ENCODE results near the gene MYH7.
"Not testable (repeated sequence)": the region's sequence is repeated elsewhere in the genome, so short reads cannot be mapped to it uniquely, and the experiment has no call there.

Gene MYH7

DNA sequence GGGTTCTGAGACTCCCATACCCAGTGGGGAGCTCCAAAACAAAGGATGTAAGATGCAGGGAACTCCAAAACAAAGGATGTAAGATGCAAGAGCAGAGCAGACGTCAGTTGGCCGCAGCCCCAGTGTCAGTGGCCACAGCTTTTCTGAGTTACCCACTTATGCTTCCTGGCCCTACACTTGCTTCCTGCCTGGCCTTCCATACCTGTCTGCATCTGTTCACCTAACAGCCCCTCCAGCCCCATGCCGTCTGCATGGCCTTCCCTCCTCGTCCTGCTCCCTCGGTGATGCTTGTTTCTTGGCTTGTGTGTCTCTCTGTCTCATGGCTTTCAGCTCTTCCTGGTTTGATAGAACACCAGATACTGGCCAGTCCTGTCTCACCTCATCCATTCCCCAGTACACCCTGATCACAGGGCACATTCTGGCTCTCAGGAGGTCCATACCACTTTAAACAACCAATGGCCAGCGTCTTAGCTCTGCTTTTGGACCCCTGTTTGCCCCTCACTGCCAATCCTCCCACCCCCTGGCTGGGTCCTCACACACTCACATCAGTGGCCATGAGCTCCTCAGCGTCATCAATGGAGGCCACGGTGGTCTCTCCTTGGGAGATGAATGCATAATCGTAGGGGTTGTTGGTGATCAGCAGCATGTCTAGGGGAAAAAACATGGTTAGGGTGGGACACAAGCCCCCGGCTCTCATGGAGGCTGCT, 5.3 kb downstream of the MYH7 start:
- DNase-seq, result no peak

DNA sequence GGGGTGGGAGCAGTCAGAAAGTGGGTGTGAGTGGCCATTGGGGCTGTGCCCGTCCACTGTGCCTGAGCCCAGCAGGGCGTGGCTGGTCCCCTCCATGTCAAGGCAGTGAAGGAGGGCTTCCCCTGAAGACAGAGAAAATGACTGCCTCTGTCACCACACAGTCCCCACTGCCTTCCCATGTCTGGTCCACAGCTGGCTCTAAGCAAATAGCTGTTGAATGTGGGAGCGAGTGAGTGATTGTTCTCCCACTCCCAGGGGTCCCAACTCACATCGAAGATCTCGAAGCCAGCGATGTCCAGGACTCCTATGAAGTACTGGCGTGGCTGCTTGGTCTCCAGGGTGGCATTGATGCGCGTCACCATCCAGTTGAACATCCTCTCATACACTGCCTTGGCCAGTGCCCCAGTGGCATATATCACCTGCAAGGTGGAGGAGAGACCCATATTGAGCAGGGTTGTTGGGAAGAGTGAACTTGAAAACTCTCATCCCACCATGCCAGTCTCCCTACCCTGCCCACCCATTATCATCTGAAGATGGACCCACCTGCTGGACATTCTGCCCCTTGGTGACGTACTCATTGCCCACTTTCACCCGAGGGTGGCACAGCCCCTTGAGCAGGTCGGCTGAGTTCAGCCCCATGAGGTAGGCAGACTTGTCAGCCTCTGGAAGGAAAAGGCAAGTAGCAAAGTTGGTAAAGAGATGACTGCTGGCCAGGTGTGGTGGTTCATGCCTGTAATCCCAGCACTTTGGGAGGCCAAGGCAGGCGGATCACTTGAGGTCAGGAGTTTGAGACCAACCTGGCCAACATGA, 6.6 kb downstream of the MYH7 start:
- DNase-seq, result no peak

DNA sequence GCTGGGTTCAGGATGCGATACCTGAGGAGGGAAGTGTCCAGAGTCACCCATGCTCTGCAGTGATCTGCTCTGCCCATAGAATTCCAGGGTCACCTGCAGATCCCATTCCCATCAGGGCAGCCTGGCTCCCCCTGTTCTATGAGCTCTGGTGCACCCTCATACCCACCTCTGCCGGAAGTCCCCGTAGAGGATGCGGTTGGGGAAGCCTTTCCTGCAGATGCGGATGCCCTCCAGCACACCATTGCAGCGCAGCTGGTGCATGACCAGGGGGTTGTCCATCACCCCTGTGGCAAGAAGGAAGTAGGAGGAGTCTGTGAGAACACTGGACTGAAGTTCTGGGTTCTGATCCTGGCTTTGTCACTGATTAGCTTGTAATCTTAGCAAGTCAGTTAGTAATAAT, 9.7 kb downstream of the MYH7 start:
- DNase-seq, result not testable (repeated sequence)

DNA sequence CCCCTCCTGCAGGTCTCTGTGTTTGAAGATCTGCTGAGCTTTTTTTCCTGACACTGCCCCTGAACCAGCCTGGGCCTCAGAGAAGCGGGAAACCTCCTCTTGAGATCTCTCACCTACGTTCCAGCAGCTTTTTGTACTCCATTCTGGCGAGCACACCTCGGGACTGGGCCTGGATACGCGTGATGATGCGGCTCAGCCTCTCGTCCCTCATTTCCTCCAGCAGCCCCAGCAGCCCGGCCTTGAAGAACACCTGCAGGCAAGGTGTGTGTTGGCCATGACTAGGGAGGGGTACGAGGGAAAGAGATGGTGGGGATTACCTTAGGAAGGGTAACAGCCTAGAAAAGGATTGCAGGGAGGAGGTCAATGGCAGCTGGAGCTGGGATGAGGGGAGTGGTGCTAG, 10.3 kb downstream of the MYH7 start:
- DNase-seq, result no peak

DNA sequence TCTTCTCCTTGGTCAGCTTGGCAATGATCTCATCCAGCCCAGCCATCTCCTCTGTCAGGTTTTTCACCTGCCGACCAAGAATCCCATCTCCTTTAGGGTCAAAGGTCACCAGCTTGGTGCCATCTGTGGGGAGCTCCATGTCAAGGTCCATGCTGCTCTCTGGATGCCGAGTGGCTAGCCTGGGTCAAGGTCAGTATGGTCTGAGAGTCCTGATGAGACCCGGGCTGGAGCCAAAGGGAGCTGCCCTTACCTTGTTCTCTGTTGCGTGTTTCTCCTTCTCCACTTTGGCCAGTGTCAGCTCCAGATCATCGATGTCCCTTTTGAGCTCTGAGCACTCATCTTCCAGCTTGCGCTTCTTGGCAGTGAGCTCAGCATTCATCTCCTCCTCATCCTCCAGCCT, 11.8 kb downstream of the MYH7 start:
- no peak for DNase-seq

DNA sequence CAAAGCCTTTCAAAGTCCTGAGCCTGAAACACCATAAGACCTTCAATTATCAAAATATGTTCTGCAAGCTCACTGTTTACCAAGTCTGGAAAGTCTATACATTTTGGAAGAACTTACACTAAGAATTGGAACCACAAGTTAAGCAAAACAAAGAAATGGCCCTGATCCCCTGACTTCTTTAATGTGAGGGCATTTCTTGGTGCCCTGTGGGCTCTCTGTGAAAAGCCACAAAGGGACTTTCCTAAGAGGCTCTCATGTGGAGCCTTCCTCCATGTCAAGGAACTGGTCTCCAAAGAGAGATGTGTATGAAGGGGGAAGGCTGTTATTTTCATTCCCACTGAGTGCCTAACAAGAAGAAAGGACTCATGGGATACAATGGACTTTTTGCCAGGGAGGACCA, 13.9 kb downstream of the MYH7 start:
- DNase-seq, result no peak

DNA sequence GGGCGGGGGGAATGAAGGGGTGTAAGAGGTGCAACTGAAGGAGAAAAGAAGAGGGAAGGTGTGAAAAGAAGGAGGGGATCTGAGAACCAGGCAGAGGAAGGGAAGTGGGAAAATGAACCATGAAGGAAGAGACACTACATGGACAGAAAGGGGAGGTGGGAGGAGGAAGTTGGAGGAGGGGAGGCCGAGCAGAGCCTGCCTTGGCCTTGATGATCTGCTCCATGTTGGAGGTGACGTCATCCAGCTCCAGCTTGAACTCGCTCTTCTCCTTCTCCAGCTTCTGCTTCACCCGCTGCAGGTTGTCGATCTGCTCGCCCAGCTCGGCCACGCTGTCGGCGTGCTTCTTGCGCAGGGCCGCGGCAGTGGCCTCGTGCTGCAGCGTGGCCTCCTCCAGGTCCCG, 15.8 kb downstream of the MYH7 start:
- not testable (repeated sequence) for DNase-seq

DNA sequence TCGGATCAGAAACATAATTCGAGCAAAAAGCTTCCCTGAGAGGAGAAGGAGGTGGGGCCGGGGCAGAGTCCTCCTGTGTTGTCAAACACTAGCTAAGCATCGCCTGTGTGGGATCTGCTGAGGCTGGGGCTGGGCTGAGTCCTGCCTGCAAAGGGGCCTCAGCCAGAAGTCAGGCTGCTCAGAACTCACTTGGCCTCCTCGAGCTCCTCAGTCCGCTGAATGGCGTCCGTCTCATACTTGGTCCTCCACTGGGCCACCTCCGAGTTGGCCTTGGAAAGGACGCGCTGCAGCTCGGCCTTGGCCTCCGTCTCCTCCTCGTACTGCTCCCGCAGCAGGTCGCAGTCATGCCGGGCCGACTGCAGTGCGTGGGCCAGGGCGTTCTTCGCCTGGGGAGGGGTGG, 17.4 kb downstream of the MYH7 start:
- DNase-seq, result no peak

DNA sequence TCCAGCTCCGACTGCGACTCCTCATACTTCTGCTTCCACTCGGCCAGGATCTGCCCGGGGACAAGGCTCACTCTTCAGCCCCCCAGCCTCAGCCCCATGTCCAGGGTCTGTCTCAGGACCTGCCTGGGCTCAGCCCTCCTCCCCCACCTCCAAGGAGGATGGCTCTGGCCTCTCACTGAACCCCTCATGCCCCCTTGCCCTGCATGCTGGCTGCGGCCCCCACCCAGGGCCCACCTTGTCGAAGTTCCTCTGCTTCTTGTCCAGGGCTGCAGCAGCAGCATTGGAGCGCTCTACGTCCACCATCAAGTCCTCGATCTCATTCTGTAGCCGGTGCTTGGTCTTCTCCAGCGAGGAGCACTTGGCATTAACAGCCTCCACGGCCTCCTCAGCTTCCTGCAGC, 18.2 kb downstream of the MYH7 start:
- DNase-seq, result not testable (repeated sequence)

DNA sequence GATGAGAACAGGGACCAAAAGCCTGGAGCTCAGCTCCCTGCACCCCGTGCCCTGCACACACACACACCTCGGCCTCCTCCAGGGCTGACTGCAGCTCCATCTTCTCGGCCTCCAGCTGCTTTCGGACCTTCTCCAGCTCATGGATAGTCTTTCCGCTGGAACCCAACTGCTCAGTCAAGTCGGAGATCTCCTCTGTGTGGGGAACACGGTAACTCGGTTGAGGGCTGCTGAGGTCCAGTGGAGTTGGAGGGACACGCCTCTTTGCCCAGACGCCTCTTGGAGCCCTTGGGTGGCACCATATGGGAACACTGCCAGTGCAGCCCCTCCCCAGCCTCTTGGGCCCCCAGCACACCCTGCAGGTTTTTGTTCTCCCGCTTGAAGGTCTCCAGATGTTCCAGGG, 18.7 kb downstream of the MYH7 start:
- DNase-seq, result no peak

DNA sequence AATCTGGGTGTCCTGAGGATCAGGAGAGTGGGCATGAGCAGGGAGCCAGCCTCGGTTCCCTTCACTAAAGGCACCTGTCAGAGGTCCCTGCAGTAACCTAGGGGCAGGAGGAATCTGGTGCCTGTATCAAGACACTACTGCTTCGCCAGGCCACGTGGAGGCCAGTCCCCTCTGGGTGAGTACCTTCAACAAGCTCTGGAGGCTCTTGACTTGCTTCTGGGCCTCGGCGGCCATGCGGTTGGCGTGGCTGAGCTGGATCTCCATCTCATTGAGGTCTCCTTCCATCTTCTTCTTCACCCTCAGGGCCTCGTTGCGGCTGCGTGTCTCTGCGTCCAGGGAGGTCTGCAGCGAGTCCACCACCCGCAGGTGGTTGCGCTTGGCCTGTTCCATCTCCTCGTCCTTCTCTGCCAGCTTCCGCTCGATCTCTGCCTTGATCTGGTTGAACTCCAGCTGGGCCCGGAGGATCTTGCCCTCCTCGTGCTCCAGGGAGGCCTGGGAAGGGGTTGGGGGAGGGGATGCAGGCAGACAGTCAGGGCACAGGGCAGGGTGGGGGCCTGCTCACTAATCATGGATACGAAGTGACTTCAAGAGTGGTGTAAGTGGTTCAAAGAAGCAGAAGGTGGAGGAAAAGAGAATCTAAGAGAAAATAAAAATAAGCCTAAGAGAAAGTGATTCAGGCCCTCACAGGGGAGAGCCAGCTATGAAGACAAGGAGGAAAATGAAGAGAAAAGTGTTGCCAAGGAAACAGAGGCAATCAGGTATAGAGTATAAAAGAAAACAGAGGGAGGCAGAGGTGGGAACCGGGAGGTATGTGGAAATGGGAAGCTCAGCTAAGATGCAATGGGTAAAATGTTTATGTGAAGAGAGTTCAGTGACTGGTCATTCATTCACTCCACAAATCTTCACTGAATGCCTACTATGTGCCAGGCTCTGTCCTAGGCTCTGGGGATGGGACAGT, 19.4 kb downstream of the MYH7 start:
- DNase-seq, result no peak

DNA sequence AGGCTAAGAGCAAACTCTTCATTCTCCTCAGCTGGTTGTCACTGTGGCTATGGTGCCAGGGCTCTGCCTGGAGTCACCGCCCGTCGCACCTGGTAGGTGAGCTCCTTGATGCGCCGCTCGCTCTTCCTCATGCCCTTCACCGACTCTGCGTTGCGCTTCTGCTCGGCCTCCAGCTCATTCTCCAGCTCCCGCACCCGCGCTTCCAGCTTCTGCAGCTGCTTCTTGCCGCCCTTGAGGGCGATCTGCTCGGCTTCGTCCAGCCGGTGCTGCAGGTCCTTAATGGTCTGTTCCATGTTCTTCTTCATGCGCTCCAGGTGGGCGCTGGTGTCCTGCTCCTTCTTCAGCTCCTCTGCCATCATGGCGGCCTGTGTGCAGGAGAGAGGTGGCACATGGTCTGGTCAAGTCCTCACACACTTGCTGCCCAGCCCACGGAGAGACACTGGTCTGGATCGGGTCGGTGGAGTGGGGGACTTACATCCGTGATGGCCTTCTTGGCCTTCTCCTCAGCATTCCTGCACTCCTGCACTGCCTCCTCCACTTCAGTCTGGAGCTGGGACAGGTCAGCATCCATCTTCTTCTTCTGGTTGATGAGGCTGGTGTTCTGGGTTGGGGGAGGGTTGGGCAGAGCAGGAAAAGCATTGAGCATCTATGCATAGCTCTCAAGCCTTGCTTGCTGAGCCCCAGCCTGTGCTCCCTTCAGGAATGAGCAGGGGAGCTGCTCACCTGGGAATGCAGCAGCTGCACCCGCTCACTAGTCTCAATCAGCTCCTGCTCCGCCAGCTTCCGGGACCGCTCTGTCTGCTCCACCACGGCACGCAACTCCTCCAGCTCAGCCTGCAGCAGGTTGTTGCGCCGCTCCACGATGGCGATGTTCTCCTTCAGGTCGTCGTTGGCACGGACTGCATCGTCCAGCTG, 20.3 kb downstream of the MYH7 start:
- DNase-seq, result no peak

DNA sequence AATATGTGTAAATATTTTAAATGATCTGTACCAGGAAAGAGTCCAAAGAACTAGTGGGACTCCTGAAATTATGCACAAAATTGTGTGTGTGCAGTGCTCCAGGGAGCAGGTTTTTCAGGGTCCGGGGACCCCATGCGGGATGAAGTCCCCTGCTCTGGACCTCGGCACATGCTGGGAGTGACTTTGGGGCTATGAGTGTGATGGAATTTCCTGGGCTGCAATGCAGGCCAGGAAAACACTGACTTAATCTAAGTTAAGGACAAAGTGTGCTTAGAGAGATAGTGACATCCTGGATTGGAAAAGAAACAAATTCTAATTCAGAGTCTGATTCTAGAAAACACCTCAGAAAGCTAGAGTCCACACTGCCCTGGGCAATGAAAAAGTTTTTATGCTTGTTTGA, 21.2 kb downstream of the MYH7 start:
- DNase-seq, result no peak

DNA sequence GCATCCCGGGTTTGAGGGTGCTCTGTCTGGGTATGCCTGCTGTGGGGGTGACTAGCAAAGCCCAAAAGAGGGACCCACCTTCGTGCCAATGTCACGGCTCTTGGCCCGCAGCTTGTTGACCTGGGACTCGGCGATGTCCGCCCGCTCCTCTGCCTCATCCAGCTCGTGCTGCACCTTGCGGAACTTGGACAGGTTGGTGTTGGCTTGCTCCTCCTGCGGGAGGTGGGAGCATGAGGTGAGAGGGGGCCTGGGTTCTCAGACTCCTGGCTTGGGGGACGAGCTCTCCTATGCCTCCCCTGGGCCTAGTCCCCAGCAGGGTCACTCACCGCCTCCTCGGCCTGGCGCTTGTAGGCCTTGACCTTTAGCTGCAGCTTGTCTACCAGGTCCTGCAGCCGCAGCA, 21.8 kb downstream of the MYH7 start:
- DNase-seq, result no peak

DNA sequence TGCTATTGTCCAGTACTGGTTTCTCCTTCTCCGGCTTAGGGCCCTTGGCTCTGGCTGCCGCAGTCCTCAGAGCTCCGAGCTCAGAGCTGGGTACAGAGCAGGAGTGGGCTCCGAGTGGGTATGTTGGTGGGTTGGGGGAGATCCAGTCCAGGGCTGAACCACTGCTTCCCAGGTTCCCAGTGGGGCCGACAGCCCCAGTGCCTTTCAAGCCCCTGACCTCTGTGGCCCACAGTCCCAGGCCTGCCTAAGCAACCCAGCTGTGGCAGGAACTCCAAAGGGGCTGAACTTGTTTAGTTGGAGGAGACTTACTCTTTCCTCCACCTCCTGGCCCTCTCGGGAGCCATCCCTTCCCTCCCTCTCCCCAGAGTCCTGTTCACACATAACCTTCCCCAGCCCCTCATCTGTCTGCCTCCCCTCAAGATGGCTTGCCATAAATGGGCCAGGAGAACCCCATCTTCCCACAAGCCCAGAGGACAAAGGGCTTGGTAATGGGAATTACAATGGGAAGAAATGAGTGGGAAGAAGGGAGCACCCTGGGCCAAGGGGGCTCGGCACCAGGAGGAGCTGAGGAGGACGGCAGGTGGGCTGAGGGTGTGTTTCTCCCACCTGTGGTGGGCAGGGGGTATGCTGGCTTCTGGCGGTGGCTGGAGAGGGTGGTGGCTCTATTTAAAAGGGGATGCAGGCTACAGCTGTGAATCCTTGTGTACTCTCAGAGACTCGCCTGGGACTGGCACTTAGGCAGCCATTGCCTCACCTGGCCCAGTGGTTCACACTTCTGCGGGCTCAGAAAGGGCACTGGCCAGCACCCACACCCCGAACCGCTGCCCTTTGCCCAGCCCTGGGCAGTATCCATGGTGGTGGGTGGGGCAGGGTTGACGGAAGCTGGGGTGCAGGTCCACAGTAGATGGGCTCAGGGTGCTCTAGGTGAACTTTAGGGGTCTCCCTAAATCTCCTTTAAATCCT, 23.6 kb downstream of the MYH7 start:
- no peak for DNase-seq

DNA sequence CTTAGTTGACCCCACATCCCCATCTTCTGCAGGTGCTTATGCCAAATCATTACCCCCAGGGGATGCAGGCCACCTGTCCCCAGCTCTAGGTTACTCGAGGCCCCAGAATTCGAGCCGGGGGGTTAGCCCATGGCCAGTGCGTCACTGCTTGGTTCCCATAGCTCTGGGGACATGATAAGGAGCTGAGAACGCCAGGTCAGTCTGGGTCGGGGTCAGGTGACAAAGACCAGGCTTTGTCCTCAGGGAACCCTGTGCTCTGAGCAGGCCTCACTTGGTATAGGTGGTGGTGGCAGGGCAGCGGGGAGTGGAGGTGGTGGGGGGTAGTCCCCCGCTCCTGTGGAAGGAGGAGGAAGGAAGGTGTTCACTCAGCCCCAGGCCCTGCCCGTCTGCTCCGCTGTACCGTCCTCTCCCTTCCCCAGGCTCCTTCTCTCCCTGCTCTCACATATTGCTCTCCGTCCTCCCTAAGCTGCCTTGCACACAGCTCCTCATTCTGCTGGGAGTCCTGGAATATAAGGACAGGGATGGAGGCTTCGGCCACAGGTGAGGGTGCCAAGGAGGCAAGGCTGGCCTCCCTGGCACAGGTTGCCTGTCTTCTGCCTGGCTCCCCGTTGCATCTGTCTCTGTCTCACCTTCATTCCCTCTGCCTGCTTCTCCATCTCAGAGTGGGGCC, 25.4 kb downstream of the MYH7 start:
- DNase-seq, result no peak

DNA sequence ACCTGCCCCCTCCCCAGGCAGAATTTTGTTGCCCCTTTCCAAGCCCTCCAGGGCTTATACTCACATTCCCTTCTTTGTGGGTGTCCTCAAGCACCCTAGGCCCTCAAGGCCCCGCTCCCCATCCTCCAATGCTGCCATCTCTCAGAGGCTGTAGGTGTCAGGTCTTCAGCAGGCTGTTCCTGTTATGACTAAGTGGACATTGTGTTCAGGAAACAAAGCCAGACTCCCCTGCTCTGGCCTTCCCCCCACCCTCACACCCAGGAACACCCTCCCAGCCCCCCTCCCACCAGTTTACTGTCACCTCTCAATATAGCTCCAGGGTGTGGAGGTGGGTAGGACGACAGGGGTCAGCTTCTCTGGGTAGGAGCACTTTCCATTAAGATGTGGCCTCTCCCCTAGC, 26.0 kb downstream of the MYH7 start:
- no peak for DNase-seq

DNA sequence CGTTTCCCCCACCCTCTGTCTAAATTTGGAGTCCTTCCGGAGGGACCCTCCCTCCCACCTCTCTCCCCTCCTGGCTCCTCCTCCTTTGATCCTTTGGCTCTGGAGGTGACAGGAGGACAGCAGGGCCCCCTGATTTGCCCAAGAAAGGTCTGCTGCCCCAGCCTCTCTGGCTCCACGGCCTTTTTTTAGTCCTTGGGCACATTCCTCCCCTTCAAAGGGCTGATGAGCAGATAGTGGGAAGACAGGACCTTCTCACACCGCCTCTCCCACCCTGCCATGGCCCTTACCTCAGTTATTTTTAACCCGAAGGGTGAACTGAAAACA, 27.2 kb downstream of the MYH7 start:
- DNase-seq, result no peak

DNA sequence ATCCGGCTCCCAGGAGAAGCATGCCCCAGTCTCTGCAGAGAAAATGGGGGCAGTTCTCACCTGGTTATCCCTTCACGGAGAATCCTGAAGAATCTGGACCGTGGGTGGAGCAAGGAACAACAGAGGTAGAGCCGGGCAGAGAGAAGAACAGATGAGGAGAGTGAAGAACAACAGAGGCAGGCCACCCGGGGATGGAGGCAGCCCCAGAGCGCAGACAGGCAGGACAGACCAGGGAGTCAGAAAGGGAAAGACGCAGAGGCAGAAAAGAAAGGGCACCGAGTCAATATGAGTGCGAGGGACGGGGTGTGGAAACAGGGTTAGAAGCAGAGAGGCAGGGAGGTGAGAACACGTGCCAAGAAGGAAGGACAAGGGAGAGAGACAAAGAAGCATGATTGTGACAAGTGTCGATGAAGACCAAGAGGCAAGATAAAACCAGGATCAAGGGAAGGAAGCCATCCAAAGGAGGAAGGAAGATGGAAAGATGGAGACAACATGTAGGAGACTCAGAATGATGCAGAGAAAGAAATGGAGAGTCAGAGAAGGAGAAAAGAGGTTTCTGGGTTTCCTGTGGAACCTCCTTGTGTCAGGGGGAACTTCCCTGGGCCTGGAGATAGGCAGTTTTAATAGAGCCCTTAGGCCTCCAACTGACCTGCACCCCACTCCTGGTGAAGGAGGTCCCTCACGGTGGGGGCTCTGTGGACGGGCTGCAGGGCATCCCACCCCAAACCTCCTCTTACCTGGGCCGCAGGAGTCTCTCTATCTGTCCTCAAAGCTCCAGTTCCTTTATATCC, 27.7 kb downstream of the MYH7 start, which contains the start of gene MYH6:
MYH6 (minus strand) TSS at position 758 of the 791 bp plus-strand sequence. CDS start 1,050 bp downstream, outside the sequence.
- no peak for DNase-seq
